OCI-LY7 (cell line): ENCODE data around the gene SLC39A12. TPM values are rescaled to one million over a fixed set of nuclear protein-coding genes. Genes with fewer than 3 reads are reported as not detected.

ENCODE experiments used
- Bru-seq: library from RNA; stranded (reverse); fragments of 400-500 nt; gene quantifications from one replicate; lab custom pipeline; 2021; lab: Mats Ljungman, UMichigan
- BruChase-seq, 2 experiments: library from RNA; stranded (reverse); fragments of 400-500 nt; gene quantifications; one replicate each; lab custom pipeline; 2021; lab: Mats Ljungman, UMichigan
- BruUV-seq: library from RNA; stranded (reverse); fragments of 400-500 nt; replicated peaks from 2 replicates; lab custom pipeline; 2021; lab: Mats Ljungman, UMichigan
- CTCF ChIA-PET: fragments of 300-600 bp; sonication (Branson Sonifier 250); formaldehyde crosslinking; loops from one replicate; lab custom pipeline; 2022; ENCODE audit warnings: antibody characterized with exemption; ENCODE audit not compliant: unreplicated experiment; lab: Charles Lee
- POLR2A ChIA-PET: fragments of 300-600 bp; sonication (Branson Sonifier 250); formaldehyde crosslinking; loops from one replicate; lab custom pipeline; 2022; ENCODE audit warnings: antibody characterized with exemption; lab: Charles Lee
- DNase-seq: peaks from one replicate; pipeline ENCODE4 v3.0.0-alpha.2; 2015; ENCODE audit warnings: low spot score
- H2AFZ ChIP-seq: fragments of 200-600 bp; sonication (generic), shearing (Covaris generic); 2 replicates; pipeline ENCODE4 v1.6.1; 2014; ENCODE audit warnings: mild to moderate bottlenecking, antibody characterized with exemption, low read length, moderate library complexity
- H3K27ac ChIP-seq: fragments of 200-600 bp; sonication (generic); 2 replicates; pipeline ENCODE4 v1.5.1; 2014; ENCODE audit warnings: mixed run types, low read depth, mild to moderate bottlenecking, moderate library complexity, low read length, inconsistent platforms; ENCODE audit not compliant: poor library complexity, severe bottlenecking
- H3K36me3 ChIP-seq: fragments of 200-600 bp; sonication (generic); 2 replicates; pipeline ENCODE4 v1.6.1; 2014; ENCODE audit warnings: mild to moderate bottlenecking, antibody characterized with exemption, low read length, moderate library complexity, mixed read lengths; ENCODE audit not compliant: insufficient read depth
- H3K4me1 ChIP-seq: fragments of 200-600 bp; sonication (generic); 2 replicates; pipeline ENCODE4 v1.5.1; 2014; ENCODE audit warnings: mild to moderate bottlenecking, low read length; ENCODE audit not compliant: insufficient read depth, poor library complexity, severe bottlenecking
- H3K4me2 ChIP-seq: fragments of 200-600 bp; sonication (generic); 2 replicates; pipeline ENCODE4 v1.6.1; 2014; ENCODE audit warnings: mild to moderate bottlenecking, low read length
- H3K4me3 ChIP-seq: fragments of 200-600 bp; sonication (generic); 2 replicates; pipeline ENCODE4 v1.5.1; 2014; ENCODE audit warnings: mild to moderate bottlenecking, low read depth, low read length; ENCODE audit not compliant: poor library complexity, severe bottlenecking
- H3K79me2 ChIP-seq: fragments of 200-600 bp; sonication (generic); 2 replicates; pipeline ENCODE4 v1.6.1; 2016; ENCODE audit warnings: low read depth, mild to moderate bottlenecking, low read length, moderate library complexity, mixed read lengths; ENCODE audit not compliant: insufficient read depth
- H3K9me2 ChIP-seq: fragments of 200-600 bp; sonication (generic); 2 replicates; pipeline ENCODE4 v1.6.1; 2016; ENCODE audit warnings: mild to moderate bottlenecking, low read length, mixed read lengths; ENCODE audit not compliant: insufficient read depth
- H3K9me3 ChIP-seq: fragments of 200-600 bp; sonication (generic); 2 replicates; pipeline ENCODE4 v1.6.1; 2014; ENCODE audit warnings: mild to moderate bottlenecking, mixed run types, low read length, mixed read lengths
- H4K20me1 ChIP-seq: fragments of 200-600 bp; sonication (generic); 2 replicates; pipeline ENCODE4 v1.6.1; 2014; ENCODE audit warnings: mild to moderate bottlenecking, antibody characterized with exemption, low read length, moderate library complexity, mixed read lengths; ENCODE audit not compliant: insufficient read depth
- CTCF ChIP-seq: fragments of 200-600 bp; sonication (generic); conservative IDR thresholded peaks from 2 replicates; pipeline ENCODE4 v1.5.1; 2014; ENCODE audit warnings: mild to moderate bottlenecking, antibody characterized with exemption, low read length, moderate library complexity, mixed read lengths
- EZH2phosphoT487 ChIP-seq: fragments of 200-600 bp; sonication (generic); IDR thresholded peaks from 2 replicates; pipeline ENCODE4 v1.6.1; 2018; ENCODE audit warnings: low read depth, borderline replicate concordance, mild to moderate bottlenecking, mixed run types, antibody characterized with exemption, low read length, moderate library complexity, mixed read lengths
- intact Hi-C: fragments of 100-400 bp; cut with micrococcal nuclease; formaldehyde crosslinking; loops from one replicate; pipeline ENCODE4 v1.10.0; 2022; ENCODE audit not compliant: unreplicated experiment
- long read RNA-seq: library from polyadenylated mRNA; stranded (forward); transcript quantifications from one replicate; pipeline ENCODE4 v2.0.0, GENCODE V29; 2022
- total RNA-seq, 2 experiments: library from RNA; depleted of rRNA in 1 of 2; stranded (reverse); fragments of >200 nt in 1 of 2; shearing (Covaris generic) in 1 of 2; gene quantifications; 2 replicates each; pipeline ENCODE4 v1.2.3, GENCODE V29; 2014 to 2022

Gene SLC39A12
- not detected in 2 replicates for total RNA-seq (2014; rRNA removed; shearing (Covaris generic))
- not detected in 2 replicates for total RNA-seq (2022)
- percentile 2 among the genes with signal in this experiment for Bru-seq, nascent RNA
- BruChase-seq, experiment 1, labeled RNA remaining after a 6-hour chase: percentile 6 among the genes with signal in this experiment
- percentile 4 among the genes with signal in this experiment for BruChase-seq, experiment 2, labeled RNA remaining after a 2-hour chase
- long read RNA-seq: 0 reads

- ChIA-PET CTCF (no interaction called here), POLR2A (interaction anchor here (0.7 kb wide), 1 partner anchor 292 kb away, joined by 3 read pairs; no protein-coding TSS in a partner anchor)
- no peak for TF ChIP-seq EZH2phosphoT487
- no peaks in the 10 kb centered on the region for H3K9me3 ChIP-seq
- no peaks in the 10 kb centered on the region for H3K4me1 ChIP-seq
- H4K20me1 ChIP-seq: no peaks in the 10 kb centered on the region
- H3K27ac ChIP-seq: no peak within 1 kb of the TSS
- no peaks in the 10 kb centered on the region for H3K79me2 ChIP-seq
- no peaks in the 10 kb centered on the region for H3K9me2 ChIP-seq
- no peak for DNase-seq
- no peak within 1 kb of the TSS for H3K4me2 ChIP-seq
- no peak within 1 kb of the TSS for H3K4me3 ChIP-seq
- intact Hi-C loops: no loop called here
- no peak within 1 kb of the TSS for H2AFZ ChIP-seq
- no TSS peak for BruUV-seq
- H3K36me3 ChIP-seq: no peaks in the 10 kb centered on the region
These were observed at the start of gene SLC39A12 for GRCh38 chr10:17951868-17952371. SLC39A12 (plus strand) TSS chr10:17951918; CDS start chr10:17953277, 1,359 bp downstream.

DNA sequence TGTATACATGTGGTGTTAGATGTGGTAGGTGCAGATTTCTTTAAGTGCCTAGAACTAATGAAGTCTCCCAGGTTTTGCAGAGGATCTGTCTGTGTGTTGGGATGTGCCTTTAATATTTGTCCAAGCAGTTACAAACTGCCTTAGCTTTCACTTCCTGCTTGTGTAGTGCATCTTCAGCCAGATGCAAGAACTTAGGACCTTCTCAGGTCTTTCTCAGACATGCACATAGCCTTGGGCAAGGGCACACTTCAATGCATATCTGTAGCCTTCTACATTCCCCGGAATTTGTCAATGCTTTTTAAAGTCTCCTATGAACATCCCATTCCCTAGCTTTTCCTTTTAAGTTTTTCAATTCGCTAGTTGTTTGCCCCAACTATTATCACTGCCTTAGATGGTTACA is 47.2 kb upstream of the SLC39A12 start:
- no peak overlapping the region for H3K27ac ChIP-seq
- no peaks in the 10 kb centered on the region for H3K9me2 ChIP-seq
- intact Hi-C loops: no loop called here
- no peaks in the 10 kb centered on the region for H3K79me2 ChIP-seq
- BruUV-seq: no TSS peak
- H3K4me2 ChIP-seq: no peak overlapping the region
- no peaks in the 10 kb centered on the region for H4K20me1 ChIP-seq
- no peaks in the 10 kb centered on the region for H3K36me3 ChIP-seq
- H3K4me1 ChIP-seq: no peaks in the 10 kb centered on the region
- ChIA-PET POLR2A (interaction anchor here (0.6 kb wide), 1 partner anchor 156 kb away, joined by 3 read pairs; no protein-coding TSS in a partner anchor), CTCF (no interaction called here)
- TF ChIP-seq EZH2phosphoT487 (no peak), CTCF (no peak)
- H2AFZ ChIP-seq: no peak overlapping the region
- no peaks in the 10 kb centered on the region for H3K9me3 ChIP-seq
- no peak for DNase-seq
- H3K4me3 ChIP-seq: no peak overlapping the region

- BruUV-seq: no TSS peak
- TF ChIP-seq EZH2phosphoT487 (no peak), CTCF (no peak)
- CTCF ChIA-PET: no interaction called here
- no peaks in the 10 kb centered on the region for H3K79me2 ChIP-seq
- H3K9me3 ChIP-seq: no peaks in the 10 kb centered on the region
- POLR2A ChIA-PET: no interaction called here
- no peaks in the 10 kb centered on the region for H4K20me1 ChIP-seq
- H3K4me2 ChIP-seq: no peak overlapping the region
- no peaks in the 10 kb centered on the region for H3K9me2 ChIP-seq
- no peak overlapping the region for H3K4me3 ChIP-seq
- intact Hi-C loops: no loop called here
- H2AFZ ChIP-seq: no peak overlapping the region
- H3K27ac ChIP-seq: no peak overlapping the region
- H3K4me1 ChIP-seq: no peaks in the 10 kb centered on the region
- no peaks in the 10 kb centered on the region for H3K36me3 ChIP-seq
- DNase-seq: no peak
These were observed 46.2 kb upstream of the SLC39A12 start for GRCh38 chr10:17905491-17905890.
